Measurements from ENCODE around the gene DHX36.

Gene DHX36, protein sequence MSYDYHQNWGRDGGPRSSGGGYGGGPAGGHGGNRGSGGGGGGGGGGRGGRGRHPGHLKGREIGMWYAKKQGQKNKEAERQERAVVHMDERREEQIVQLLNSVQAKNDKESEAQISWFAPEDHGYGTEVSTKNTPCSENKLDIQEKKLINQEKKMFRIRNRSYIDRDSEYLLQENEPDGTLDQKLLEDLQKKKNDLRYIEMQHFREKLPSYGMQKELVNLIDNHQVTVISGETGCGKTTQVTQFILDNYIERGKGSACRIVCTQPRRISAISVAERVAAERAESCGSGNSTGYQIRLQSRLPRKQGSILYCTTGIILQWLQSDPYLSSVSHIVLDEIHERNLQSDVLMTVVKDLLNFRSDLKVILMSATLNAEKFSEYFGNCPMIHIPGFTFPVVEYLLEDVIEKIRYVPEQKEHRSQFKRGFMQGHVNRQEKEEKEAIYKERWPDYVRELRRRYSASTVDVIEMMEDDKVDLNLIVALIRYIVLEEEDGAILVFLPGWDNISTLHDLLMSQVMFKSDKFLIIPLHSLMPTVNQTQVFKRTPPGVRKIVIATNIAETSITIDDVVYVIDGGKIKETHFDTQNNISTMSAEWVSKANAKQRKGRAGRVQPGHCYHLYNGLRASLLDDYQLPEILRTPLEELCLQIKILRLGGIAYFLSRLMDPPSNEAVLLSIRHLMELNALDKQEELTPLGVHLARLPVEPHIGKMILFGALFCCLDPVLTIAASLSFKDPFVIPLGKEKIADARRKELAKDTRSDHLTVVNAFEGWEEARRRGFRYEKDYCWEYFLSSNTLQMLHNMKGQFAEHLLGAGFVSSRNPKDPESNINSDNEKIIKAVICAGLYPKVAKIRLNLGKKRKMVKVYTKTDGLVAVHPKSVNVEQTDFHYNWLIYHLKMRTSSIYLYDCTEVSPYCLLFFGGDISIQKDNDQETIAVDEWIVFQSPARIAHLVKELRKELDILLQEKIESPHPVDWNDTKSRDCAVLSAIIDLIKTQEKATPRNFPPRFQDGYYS

GRCh38 chr3:154323891-154324738, at the start of gene DHX36:
TSS of gene DHX36 (minus strand) at chr3:154324487. CDS start at chr3:154324416, 71 bp downstream.
- DNase-seq = peak; percentile 89

GRCh38 chr3:154367221-154367620, 42.9 kb upstream of the DHX36 start:
- no peak for DNase-seq

DNA sequence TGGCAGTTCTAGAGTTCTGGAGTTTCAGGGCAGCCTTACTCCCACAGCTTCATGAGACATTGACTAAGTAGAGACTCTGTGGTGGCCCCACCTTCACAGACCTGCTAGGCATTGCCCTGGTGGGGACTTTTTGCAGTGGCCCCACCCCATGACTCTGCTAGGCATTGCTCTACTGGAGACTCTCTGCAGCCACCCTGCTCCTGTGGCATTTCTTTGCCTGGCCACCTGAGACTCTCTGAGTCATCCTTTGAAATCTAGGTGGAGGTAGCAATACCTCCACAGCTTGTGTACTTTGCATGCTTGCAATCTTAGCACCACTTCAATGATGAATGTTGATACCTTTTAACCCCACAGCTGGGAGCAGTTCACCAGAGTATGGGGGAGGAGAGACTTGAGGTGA, 40.6 kb upstream of the DHX36 start:
- DNase-seq = no peak

DNA sequence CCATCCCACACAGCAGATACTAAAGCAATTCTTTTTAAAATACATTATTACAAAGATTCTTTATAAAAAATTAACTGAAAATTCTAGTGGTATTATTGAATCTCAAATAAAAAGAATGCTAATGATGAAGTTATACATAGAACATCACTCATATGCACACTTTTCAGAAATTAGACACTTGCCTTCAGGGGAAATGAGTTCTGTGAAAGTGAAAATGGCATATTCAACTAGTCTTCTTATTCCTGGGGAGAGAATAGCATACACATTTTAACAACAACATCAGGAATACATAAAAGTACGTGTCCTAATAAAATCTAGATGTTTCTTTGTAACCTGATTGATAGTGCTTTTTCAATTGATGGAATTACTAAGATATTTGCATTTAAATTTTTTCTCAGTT, 36.8 kb upstream of the DHX36 start:
- DNase-seq = no peak

DNA sequence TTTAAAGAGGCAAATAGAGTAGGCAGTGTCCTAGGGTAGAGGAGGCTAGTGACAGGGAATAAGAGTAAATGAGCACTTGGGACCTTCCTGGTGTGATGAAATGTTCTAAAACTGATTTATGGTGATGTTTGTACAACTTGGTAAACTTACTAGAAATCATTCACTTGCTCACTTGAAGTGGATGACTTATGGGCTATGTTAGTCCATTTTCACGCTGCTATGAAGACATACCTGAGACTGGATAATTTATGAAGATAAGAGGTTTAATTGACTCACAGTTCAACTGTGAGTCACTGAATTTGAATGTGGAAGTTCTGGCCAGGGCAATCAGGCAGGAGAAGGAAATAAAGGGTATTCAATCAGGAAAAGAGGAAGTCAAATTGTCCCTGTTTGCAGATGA, 31.7 kb upstream of the DHX36 start:
- no peak for DNase-seq

DNA sequence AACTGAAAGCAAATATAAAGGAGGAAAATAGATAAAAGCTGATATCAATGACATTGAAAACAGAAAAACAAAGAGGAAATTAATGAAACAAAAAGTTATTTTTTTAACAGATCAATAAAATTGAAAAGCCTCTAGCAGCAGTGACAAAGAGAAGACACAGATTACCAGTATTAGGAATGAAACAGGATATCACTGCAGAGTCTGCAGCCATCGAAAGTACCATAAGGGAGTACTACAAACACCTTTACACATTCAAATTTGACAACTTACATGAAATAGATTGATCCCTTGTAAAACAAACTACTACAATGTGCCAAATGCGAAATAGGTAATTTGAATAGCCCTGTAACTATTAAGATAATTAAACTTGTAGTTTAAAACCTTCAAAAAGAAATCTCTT, 24.9 kb upstream of the DHX36 start:
- DNase-seq = no peak

GRCh38 chr3:154345422-154346122, 21.3 kb upstream of the DHX36 start:
- no peak for DNase-seq

- DNase-seq = no peak
These were observed 14.3 kb upstream of the DHX36 start for GRCh38 chr3:154338570-154338969.

DNA sequence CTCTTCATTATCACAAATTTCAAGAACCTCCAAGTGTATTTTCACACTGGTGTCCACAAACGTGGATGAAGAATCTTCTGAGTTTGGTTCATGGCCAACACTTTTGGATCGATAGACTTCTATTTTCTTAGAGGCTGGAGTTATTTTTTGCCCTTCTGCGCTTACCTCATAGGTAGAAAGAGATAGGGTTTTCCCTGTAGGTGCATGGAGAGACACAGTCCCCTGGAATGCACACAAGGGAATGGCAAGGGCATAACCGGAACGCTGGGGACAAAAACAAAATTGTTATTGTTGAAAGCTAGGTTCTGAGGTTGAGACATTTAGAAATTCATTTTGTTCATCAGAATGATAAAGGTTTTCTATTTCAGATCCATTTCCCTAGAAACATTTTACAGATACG, 13.7 kb upstream of the DHX36 start:
- no peak for DNase-seq

GRCh38 chr3:154334973-154335420, 10.7 kb upstream of the DHX36 start:
- DNase-seq = no peak

GRCh38 chr3:154327871-154328270, 3.6 kb upstream of the DHX36 start:
- DNase-seq = no peak

DNA sequence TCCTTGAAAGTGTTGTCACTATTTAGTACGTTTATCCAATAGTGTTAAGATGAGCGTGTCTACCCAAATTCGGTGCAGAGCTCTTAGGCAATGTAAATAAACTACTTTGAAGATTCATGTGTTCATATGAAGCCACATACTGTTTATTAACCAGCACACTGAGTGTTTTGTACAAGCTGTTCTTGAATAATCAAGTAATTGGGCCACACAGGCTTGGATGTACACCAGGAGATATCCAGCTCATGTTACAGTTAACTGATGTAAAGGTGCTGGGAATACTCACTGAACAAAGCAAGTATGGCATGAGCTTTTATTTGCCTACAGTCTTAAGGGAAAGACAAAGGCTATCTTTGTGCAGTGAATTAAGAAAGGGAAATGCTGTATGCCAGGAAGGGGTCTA, 632 bp upstream of the DHX36 start:
- DNase-seq = no peak

DNA sequence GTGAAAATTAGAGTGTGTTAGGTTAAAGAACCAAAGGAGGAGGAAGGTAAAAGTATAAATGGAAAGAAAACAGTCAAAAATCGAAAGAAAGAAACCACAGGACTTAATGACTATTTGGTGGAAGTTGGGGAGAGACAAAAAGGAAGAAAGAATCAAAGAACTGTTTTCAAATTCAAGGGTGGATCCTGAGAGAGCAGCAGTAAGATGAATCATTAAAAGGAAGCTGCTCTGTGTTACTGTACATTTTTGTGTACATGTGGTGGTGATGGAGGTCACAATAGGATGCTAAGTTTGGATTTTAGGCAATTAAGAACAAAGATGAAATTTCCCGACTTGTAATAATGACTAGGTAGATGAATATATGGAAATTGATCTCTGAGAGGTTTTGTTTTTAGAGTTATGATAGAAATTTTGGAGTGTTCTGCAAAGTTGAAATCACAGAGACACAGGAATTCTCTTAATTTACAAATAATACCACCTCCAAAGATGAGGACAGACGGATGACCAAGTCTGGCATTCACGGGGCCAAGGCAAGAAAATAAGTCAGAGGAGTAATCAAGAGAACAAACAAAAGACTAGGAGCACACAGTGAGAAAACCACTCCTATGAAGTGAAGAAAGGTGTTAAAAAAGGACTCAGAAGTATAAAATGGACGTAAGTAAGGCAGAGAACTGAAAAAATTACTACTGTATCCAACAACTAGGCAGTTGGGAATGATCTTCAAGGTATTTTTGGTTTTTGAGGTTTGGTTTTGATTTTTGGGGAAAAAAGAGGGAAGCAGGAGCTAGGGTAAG, 7.1 kb downstream of the DHX36 start:
- DNase-seq = no peak

DNA sequence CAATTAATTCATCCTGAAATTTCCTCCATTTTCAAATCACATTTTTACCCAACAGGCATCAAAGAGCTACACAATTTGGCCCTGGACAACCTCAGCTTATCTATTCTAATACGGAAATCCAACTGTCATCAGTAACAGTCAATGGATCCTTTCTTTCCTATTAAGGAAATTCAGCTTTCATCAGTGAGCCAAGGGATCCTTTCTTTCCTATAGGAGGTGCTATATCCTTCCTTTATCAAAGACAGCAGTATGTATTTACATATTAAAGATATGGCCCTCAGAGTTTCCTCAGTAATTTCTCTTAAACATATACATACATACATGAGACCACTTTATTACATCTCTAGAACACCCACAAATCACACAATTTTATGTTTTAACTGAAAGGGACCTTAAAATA, 10.1 kb downstream of the DHX36 start:
- DNase-seq = no peak

- DNase-seq = no peak
These were observed 13.4 kb downstream of the DHX36 start for GRCh38 chr3:154310840-154311239.

DNA sequence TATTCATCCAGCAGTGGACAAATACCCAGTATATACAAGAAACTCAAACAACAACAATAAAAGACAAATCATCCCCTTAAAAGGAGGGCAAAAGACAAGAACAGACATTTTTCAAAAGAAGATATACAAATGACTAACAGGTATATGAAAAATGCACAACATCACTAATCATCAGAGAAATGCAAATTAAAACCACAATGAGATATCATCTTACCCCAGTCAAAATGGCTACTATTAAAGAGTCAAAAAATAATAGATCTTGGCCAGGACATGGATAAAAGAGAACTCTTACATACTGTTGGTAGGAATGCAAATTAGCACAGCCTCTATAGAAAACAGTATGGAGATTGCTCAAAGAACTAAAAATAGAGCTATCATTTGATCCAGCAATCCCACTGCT, 16.9 kb downstream of the DHX36 start:
- DNase-seq = no peak

GRCh38 chr3:154304936-154305335, 19.4 kb downstream of the DHX36 start:
- no peak for DNase-seq

GRCh38 chr3:154304116-154304786, 20.0 kb downstream of the DHX36 start:
- no peak for DNase-seq

DNA sequence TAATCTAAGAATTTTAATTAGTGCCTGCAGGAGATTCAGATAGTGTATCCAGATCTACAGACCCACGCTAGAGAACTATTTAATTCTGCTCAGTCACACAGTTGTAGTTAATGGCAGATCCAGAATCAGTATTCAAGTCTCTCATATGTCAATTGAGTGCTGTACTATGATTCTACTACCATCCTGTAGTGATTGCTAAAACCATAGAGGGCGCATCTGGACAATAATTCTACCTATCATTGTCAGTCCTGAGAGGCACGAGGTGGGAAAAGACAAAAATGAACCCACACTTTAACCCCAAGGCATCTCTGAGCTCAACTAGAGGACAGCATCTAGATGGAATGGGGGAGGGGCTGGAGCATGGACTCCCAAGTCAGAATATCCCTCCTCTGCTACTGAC, 22.7 kb downstream of the DHX36 start:
- no peak for DNase-seq

DNA sequence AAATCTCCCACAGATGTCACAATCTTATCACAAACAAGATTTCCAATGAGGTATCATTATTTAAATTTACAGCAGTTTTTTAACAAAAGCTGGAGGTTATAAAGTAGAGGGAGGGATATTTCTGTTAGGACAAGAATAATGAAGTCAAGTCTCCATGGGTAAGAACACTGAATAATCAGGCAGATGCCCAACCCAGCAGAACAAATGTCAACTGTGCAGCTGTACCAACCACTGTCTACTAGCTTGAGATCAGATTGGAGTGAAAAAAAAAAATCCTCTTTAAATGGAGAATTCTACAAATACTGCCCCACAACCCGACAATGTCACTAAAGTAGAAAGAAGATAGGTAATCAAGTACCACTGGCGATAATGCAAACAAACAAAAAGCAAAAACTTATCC, 30.3 kb downstream of the DHX36 start:
- DNase-seq = no peak

DNA sequence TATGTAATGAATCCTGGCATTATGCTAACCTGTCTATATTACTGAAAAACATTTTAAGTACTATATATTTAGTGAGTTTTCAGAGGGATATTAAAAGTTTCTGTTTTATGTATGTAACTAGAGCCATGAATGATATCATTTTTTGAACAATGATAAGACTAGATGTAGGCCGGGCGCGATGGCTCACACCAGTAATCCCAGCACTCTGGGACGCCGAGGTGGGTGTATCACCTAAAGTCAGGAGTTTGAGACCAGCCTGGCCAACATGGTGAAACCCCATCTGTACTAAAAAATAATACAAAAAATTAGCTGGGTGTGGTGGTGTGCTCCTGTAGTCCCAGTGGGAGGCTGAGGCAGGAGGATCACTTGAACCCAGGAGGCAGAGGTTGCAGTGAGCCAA, 34.1 kb downstream of the DHX36 start:
- DNase-seq = no peak
